Cerebellar cortex (tissue), 1 donor: ENCODE results near the gene SDCCAG8.
A peak's percentile ranks its signal among the peaks of the same experiment; 100 is the strongest.

Experiments
- DNase-seq: peaks from one replicate; pipeline ENCODE4 v3.0.0-alpha.2; 2015; ENCODE audit warnings: low spot score

Gene SDCCAG8

DNA sequence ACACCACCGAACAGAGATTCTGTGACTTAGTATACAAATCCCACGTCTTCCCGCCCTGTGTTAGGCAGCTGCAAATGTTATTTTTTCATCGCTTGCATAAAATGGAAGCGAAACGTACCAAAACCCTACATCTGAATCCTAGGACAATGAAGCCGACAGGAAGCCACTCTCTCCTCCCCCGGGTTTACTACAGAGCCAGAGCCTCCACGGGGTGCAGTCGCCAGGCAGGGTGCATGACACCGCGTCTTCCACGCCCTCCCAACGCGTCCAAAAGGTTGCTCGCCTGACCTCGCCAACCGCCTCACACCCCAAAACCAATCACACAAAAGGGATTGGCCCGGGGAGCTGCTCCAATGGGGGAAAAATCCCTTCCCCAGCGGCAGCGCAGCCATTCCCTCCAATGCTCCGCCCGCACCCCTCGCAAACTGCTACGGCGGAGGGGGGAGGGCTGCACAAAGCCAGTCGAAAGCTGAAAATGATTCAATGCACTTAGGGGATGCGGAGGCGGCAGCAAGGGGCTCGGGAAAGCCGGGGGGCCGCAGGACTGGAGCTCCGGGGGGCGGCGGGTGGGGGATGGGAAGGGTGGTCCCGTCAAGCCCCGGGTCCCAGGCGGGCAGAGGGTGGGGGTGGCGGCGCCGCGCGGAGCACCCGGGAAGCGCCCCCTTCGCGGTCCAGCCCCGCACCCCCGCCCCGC lies 1.5 kb upstream of the SDCCAG8 start:
- DNase-seq = peak; percentile 63

DNA sequence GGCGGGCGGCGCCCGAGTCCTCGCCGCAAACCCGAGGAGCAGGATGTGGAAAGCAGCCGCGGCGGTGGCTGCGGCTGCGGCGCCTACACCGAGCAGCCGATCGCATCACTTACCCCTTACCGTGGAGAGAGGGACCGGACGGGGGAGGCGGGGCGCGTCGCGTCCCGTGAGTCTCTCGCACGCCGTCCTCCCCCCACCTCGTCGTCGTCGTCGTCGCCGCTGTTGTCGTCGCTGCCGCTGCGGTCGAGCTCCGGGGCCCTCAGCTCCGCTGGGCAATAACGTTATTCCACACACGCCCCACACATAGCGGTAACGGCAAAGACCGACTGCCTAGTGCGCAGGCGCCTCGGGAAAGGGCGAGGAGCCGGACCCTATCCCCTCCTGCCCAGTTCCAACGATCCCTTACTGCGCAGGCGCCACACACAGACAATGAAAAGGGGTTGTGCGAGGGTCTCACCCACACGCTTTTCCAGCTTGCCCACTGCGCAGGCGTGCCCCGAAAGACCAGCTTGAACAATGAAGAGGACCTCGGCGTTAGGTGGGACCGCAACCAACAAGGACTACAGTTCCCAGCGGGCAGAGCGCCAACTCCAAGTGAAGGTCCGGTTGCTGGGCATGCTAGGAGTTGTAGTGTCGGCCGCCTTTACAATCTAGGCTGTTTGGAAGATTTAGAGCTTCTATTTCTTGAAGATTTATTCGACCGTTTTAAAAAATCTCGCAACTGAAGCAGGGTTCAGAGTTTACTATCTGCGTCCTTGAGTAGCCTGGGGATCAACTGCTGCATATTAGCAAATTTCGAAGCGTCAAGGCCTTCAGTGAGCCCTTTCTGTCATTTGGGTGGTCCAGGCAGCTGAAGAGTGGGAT lies 682 bp upstream of the SDCCAG8 start, which contains the start of gene CEP170:
CEP170 (minus strand) TSS at position 355 of the 864 bp plus-strand sequence. CDS start 30,001 bp downstream, outside the sequence.
- peak; percentile 99 for DNase-seq

DNA sequence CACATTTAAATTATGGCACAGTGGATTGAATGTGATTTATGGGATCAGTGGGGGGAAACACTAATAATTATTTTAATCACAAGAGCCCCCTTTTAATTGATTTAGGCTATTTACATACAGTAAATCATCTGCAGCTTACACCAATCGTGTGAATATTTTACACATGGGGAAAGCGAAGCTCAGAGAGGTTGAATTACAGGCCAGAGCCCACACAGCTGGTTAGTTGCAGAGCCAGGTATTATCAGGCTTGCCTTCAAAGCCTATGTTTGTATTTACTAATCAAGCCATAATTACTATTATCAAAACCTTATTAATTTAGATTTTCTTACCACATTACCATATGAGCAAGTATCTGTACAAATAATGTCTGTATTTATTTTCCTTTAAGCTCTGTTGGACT lies 749 bp downstream of the SDCCAG8 start:
- no peak for DNase-seq

DNA sequence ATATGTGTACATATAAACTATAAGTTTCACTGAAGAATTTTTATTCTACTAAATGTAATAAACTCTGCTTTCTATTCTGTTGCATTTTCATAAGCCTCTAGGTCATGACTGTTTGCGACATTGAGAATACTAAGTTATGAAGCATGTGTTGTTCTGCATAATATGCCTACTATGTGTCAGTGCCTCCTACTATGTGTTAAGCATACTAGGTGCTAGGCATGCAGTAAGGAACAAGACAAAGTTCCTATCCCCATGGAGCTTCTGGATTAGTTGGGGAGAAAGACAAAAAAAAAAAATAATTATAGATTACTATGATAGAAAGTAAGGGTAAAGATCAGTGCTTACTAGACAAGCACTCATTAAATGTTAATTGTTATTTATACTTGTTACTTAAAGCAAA lies 1.3 kb downstream of the SDCCAG8 start:
- DNase-seq = no peak

DNA sequence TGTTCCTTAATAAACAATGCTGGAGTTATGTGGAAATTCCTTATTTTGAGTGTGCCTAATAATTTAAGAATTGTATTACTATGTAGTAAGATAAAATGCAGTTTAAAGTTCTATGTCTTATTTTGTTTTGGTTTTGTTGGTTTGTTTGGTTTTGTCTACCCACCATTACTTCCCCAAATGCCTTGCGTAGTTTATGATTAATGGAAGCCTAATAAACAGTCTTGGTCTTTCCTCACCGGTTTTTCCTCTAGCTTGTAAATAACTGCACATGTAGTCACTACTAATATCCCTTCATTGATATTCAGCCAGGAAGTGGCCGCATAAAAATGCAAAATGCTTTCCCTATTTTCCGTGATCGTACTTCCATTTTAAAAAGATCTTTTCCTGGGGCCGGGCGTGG lies 2.9 kb downstream of the SDCCAG8 start:
- no peak for DNase-seq

DNA sequence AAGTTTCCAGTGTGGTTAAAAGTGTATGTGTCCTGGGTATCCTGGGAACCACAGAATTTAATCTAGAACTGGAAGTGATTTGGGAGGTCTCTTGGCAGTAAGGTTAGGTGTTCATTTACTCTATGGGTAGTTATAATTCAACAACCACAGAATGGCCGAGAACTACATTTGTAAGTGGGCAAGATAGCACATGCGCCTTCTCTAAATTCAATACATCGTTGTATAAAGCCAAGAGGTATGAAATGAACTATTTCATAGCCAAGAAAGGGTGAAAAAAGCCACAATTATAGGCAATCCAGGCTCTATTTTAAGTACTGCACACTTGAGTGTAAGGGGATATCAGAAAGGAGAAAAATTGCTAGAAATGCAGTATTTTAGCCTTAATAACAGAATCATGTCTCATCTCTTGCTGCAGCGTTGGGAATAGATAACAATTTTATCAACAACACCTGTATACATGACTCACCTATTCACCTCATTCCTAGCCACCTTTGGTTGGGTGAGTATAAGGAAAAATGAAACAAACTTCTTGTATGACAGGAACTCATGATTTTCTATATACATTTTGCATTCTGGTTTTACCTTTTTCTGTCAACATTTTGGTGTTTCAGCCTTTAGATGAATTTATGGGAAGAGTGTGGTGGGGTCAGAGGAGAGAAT lies 4.5 kb downstream of the SDCCAG8 start:
- DNase-seq = no peak

DNA sequence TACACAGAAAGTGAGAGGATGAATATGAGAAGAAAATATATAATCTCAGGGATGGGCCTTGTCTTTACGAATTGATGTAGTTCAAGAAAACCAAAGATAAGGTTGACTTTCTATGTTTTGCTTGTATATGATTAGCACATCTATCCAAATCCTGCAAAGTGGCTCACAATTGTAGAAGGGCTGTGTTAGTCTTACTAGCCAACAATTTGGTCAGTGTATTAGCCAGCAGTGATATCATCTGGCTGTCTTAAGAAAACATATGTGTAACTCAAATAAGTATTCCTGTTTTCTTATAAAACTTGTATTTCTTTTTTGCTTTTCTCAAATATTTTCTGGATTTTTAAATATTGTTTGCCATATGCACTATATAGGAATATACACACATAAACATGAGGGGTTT lies 5.5 kb downstream of the SDCCAG8 start:
- DNase-seq = no peak

DNA sequence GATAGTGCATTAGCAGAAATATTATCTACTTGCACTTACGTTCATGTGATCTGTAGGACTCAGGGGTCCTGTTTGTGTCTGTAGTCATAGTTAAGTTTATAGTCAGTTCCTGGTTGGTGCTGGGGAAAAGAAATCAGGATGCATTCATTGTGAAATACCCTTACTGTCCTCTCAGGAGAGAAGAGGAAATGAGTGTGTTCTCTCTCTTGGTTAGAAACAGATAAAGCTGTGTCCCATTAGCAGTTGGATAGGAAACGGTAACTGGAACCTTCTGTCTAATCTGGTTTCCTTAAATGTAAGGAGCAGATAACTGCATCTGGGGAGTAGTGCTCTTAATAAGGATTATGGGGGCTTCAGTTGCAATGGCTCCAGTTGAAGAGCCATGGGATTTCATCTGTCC lies 8.9 kb downstream of the SDCCAG8 start:
- DNase-seq = no peak

DNA sequence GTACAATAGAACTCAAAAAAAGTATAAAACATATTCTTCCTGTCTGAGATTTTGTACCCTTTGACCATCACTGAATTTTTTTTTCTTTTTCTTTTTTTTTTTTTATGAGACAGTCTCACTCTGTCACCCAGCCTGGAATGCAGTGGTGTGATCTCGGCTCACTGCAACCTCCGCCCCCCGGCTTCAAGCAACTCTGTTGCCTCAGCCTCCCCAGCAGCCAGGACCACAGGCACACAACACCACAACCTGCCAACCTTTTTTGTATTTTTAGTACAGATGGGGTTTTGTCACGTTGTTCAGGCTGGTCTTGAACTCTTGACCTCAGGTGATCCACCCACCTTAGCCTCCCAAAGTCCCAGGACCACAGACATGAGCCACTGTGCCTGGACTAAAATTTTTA lies 10.4 kb downstream of the SDCCAG8 start:
- DNase-seq = no peak

DNA sequence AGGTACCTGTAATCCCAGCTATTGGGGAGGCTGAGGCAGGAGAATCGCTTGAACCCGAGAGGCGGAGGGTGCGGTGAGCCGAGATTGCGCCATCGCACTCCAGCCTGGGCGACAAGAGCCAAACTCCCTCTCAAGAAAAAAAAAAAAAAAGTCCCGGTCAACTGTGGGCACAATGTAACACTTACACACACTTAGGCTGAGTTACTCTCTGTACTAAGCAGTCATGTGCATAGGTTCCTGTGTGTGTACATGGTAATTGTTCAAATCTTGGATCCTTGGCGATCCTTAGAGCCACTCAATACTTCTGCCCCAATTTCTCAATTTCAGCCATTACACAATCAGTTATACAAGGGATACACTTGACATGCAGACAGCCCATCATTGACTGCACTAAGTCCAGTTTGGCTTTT lies 11.6 kb downstream of the SDCCAG8 start:
- no peak for DNase-seq

DNA sequence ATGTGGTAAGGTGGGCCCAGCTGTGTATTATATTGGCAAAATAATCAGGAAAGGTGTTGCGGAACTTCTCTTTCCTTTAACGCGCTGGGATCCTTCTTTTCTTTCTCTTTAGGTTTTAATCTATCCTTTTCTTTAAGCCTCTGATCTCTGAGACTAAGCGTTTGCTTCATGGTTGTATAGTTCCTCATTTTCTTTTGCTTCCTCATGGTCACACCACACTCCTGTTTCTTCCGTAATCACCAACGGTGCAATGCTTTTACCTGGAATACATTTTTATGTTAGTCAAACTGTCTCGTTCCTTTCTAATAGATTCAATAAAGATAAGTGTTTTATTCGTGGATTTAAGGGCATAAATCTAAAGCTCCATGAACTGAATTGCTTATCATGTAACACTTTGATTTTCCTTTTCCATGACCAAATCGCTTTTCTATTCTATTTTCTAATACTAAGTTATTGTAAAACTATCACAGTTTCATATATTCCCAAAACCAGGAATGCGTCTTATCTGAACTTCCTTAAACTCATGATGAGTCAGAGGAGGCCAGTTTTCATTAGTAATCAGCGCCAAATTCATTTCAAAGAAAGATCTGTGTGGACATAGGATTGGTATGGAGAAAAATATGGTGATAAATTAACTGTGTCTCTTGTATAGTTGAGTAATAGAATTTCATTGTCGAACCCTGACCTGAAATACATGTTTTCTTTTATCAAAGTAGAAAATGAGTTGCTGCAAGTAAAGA lies 12.2 kb downstream of the SDCCAG8 start:
- no peak for DNase-seq

DNA sequence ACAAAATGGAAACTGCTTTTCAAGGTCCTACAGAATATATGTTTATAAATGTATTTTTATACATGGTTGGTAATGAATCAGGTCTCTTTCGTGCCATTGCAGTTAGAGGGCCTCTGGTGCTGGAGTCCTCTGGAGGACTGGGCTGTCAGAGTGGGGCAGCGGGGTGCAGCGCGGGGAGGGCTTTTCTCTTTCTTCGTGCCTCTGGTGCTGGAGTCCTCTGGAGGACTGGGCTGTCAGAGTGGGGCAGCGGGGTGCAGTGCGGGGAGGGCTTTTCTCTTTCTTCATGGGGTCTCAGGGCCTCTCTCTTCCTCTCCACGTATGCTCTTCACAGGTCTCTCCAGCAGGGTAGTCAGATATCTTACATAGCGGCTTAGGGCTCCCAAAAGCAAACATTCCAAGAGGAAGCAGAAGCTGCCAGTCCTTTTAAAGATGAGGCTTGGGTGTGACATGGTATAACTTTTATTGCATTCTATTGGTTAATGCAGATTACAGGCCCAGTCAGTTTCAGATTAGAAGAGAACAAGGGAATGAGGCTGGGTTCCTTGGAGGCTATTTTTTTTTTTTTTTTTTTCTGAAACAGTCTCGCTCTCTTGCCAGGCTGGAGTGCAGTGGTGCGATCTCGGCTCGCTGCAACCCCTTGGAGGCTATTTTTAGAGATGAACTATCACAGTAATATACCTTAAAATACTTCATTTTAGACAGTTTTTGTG lies 13.1 kb downstream of the SDCCAG8 start:
- DNase-seq = no peak

DNA sequence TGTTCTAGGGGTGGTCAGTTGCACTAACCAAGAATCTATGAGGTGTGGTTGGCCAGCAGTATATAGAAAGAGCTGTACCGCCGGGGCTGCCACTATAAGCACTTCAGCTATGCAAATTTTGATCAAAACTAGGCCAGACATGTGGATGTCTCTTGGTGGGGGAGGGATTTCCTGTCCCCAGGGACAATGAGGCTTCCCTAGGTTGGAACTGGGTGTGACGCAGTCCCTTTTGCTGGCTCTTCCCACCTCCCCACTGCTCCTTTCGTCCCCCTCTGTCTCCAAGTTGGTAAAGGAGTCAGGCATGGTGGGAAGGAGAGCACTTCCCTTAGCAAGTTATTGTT lies 13.6 kb downstream of the SDCCAG8 start:
- DNase-seq = no peak

DNA sequence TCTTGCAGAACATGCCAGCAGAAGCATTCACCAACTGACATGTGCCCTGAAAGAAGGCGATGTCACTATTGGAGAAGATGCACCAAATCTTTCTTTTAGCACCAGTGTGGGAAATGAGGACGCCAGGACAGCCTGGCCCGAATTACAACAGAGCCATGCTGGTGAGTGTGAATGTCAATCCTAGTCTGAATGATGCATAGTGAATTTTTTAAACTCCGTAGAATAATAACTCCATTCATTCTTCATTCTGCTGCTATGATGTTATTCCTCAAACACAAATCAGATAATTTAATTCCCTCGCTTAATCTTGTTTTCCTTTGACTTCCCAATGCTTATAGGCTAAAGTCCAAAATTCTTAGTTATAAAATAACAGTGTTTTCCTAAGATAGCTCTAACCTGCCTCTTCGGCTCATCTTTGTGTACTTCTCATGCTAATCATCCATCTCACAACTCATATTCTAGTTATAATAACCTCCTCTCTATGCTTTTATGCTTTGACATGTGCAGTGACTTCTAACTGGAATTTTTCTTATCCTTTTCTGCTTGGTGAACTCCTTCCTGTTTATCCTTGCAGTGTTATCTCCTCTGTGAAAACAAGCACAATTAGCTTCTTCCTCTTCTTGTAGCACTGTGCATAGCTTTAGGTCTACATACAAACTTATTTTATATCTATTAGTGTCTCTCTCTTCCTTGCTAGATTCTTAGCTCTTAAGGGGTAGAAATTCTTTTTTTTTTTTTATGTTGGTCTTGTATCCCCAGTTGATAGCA lies 14.4 kb downstream of the SDCCAG8 start:
- no peak for DNase-seq

DNA sequence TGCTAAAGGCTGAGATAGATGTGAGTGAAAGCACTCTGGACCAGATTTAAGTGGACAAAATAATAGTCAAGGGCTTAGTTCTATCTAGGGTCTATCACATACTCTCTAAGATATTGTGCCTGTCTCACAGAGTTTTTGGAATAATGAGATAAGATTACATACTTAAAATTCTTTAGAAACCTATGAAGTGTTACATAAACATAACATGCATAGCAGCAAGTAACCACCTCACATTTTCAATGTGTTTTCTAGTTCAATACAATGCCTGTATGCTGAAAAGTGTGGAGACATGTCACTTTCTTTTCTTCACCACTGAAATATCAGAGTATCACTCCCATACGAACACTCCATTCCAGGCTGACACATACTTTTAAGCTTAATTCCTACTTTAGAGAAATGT lies 16.2 kb downstream of the SDCCAG8 start:
- no peak for DNase-seq

DNA sequence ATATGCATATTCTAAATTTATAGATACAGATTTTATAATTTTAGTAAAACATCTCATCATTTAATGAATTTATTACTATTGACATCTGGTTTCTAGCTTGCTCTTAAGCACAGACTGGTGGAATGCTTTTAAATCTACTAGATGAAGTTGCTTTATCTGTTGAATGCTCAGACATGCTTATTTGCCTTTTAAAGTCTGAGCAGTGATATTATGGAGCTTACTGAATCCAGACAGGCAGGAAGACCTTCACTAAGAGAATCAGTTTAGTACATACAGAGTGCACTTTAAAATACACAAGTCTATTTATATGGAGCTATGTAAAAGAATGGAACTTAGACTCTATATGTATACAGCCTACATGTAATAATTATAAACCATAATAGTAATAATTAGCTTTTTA lies 16.6 kb downstream of the SDCCAG8 start:
- DNase-seq = no peak

DNA sequence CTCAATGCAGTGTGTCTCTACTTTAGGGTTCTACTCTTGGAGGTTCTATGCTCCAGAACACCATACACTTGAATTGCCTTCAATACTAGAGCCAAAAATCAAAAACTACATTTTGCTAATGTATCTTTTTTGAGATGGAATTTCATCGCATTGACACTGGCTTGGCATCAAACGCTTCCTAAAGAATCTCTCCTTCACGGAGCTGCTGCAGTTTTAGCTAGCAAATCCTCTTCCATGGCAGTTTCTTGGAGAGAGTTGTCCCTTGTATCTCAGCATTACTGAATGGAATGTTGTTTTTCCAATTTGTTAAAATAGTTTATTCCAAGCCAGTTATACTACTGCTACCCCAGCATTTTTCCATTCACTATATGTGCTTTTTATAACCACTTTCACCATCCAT lies 17.7 kb downstream of the SDCCAG8 start:
- DNase-seq = no peak

DNA sequence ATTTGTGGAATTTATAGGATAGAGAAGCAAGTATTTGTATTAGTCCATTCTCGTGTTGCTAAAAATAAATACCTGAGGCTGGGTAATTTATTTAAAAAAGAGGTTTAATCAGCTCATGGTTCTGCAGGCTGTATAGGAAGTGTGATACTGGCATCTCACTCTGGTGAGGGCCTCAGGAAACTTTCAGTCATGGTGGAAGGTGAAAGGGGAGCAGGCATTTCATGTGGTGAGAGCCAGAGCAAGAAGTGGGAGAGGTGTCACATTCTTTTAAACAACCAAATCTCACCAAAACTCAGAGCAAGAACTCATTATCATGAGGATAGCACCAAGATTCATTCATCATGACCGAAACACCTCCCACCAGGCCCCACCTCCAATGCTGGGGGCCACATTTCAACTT lies 18.1 kb downstream of the SDCCAG8 start:
- no peak for DNase-seq

DNA sequence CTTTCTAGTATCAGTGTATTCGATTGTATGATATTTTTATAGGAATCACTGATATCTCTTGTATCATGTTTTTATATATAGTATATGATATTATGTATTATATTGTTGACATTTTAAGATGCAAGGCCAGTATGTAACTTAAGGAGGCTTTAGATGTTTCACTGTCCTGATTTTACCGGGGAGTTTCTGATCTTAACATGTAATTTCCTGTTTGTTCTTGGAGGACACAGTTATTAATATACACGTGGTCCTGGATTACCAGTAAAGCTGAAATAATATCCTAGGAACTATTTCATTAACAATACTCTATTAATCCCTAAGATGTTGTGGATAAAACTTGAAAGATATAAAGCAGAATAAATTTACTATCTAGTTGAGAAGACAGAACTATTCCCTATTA lies 19.5 kb downstream of the SDCCAG8 start:
- no peak for DNase-seq

DNA sequence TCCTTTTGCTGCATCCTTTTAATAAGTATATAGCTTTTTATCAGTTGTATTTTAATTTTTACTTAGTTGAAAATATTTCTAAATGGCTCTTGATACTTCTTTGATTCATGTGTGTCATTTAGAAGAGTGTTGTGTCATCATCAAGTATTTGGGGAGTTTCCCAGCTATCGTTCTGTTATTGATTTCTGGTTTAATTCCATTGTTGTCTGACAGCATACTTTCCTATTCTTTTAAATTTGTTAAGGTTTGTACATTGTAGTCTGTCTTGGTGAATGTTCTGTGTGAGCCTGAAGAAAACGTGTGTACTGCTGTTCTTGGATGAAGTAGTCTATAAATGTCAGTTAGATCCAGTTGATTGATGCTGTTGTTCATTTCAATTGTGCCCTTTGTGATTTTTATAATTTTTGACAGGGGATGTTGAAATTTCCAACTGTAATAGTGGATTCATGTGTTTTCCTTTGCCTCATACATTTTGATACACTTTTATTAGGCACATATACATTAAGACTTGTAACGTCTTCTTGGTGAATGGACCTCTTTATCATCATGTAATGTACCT lies 24.8 kb downstream of the SDCCAG8 start:
- DNase-seq = no peak

DNA sequence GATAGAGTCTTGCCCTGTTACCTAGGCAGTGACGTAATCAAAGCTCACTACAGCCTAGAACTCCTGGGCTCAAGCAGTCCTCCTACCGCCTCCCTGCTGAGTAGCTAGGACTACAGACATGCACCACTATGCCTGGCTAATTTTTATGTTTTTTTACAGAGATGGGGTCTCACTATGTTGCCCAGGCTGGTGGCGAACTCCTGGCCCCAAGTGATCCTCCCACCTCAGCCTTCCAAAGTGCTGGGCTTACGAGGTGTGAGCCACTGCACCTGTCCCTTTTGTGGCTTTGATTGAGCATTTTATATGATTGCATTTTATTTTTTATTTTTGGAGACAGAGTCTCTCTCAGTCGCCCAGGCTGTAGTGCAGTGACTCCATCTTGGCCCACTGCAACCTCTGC lies 25.8 kb downstream of the SDCCAG8 start:
- DNase-seq = no peak
